Measurements from ENCODE around the gene SPATA7.

SPATA7 gene

DNA sequence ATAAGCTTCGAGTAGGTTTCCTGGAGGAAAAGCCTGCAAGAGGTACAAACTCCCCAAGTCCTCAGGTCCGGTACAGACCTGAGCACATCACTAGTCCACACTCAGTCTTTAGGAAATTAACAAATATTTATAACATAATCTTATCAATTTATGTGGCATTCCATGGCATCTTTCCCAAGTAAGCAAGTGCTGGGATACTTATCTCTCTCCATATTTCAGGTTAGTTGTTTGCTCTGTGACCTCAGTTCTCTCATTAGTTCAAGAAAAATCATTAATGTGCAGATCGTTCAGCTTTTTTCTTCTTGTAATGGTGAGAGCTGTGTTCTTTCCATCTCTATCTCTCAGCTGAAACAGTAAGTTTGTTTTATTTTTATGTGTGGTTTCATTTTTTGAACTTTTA, 34.7 kb downstream of the SPATA7 start:
- DNase-seq, result no peak

DNA sequence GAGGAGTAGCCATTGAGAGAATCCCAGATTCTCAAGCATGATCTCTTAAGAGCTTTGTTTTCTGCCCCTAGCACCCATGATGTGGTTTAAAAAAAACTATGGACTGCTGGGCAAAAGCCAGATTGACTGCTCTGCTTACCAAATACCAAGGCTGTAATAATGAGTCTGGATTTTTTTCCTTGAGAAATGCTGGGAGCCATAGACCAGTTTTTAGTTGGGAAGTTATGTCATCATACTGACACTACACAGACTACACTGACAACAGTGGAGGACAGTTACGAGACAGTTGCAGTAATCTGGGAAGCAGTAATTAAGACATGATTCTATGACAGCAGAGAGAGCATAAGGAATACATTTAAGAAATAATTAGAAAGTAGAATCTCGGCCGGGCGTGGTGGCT, 35.8 kb downstream of the SPATA7 start:
- DNase-seq, result no peak

DNA sequence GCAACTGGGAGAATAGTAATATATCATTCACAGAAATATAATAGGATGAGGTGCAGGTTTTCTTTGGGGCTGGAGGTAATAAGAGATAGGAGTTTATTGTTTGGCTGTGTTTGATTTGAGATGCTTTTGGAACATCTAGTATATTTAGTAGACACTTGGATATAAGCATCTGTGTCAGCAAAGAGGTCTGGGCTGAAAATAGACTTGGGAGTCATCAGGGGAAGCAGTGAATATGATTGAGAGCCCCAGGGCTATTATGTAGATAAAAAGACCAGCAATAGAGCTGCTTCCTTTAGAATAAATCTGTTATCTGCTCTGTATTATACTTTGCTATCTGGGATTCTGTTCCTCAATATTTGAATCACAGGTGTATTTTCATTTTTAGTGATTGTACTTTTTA, 36.6 kb downstream of the SPATA7 start:
- no peak for DNase-seq

DNA sequence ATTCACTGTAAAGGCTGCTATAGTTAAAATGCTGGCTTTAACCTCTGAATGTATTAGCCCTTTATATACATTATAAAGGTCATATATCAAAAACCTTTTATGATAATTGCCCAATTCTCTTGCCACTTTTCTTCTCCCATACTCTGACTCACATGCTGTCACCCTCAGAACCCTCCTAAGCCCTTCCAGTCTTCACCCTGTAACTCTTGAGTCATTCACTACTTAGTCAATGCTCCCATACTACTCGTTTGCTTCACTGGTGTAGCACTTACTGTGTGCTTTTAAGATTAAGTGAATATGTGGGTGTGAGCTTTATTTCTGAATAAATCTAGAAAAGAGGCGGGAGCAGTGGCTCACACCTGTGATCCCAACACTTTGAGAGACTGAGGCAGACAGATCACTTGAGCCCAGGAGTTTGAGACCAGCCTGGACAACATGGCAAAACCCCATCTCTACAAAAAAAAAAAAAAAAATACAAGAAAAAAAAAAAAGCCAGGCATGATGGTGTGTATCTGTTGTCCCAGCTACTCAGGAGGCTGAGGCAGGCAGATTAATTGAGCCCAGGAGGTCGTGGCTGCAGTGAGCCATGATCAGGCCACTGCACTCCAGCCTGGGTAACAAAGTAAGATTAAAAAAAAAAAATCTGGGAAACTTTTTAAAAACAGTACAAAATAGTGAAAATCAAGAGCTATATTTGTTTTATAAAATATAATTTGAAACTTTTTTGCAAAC, 37.6 kb downstream of the SPATA7 start:
- peak; percentile 9 for DNase-seq

DNA sequence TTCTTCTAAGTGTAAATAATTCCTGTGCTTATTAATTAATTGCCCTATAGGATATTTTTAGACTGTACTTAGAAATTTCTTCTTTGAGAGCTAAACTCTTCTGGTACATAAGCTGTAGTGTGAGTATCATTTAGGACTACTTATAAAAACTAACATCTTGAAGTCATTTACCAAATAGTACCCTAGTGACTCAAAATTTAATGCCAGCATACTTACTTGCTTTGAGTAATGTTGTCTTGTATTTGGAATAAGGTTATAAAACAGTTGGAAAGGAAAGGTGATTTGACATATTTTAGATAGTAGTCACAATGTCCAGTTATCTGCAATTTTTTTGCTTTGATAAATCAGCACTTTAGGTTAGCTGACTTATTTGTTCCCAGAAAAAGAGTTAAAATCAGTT, 39.1 kb downstream of the SPATA7 start:
- DNase-seq, result no peak

DNA sequence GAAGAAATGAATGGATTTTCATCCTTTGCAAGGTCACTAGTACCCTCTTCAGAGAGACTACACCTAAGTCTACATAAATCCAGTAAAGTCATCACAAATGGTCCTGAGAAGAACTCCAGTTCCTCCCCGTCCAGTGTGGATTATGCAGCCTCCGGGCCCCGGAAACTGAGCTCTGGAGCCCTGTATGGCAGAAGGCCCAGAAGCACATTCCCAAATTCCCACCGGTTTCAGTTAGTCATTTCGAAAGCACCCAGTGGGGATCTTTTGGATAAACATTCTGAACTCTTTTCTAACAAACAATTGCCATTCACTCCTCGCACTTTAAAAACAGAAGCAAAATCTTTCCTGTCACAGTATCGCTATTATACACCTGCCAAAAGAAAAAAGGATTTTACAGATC, 40.8 kb downstream of the SPATA7 start:
- DNase-seq, result no peak

DNA sequence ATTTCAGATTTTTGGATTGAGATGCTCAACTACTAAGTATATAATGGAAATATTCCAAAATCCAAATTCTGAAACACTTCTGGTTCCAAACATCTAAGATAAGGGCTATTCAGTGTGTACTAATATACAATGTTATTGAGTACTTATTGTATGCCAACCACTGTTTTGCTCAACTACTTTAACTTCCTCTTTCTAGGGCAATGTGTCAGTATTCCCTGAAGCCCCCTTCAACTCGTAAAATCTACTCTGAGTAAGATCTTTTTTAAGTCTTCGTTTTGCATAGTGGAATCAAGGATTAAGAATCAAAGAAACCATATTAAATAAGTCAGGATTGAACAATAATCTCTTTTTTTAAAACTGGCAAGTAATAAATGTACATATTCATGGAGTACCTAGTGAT, 45.5 kb downstream of the SPATA7 start:
- no peak for DNase-seq

DNA sequence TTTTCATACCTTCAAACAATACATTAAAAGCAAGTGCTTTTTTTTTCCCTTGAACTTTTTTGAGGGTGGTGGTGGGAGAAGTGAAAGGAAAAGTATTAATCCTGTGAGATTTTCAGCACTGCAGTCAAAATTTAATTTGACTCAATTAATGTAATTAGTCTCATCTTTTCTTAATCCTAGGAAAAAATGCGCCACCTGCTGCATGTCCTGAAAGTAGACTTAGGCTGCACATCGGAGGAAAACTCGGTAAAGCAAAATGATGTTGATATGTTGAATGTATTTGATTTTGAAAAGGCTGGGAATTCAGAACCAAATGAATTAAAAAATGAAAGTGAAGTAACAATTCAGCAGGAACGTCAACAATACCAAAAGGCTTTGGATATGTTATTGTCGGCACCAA, 52.2 kb downstream of the SPATA7 start:
- DNase-seq, result no peak

DNA sequence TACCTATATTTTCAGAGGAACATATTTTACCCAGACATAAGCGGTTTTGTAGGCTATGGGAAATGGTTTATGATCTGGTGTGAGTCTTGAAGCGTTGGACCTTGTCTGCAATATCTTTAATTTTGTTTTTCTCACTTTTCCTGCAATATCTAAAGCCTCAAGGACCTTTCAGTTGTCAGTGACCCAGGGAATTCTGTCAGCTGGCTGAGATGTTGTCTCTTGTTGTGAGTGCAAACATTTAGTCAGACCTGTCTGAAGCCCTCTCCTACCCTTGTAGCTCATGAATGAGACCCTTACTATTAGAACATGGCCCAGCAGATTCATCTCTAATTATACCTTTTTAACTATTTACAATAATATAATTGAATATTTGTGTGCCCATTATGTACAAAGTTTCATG, 53.6 kb downstream of the SPATA7 start:
- no peak for DNase-seq

DNA sequence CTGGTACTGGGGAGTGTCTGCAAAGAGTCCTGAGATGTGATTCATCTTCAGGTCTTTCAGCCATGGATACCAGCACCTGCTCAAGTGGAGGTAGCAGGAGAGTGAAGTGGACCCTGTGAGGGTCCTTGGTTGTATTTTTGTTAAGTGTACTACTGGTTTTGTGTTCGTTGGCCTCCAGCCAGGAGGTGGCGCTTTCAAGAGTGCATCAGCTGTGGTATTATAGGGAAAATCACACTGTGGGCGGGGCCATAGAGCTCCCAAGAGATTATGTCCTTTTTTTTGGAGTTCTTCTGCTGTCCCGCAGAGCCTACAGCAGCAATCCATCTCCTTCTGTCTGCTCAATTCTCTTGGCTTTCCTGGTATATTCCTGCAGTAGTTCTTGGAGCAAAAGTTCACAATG, 66.8 kb downstream of the SPATA7 start:
- DNase-seq, result no peak

DNA sequence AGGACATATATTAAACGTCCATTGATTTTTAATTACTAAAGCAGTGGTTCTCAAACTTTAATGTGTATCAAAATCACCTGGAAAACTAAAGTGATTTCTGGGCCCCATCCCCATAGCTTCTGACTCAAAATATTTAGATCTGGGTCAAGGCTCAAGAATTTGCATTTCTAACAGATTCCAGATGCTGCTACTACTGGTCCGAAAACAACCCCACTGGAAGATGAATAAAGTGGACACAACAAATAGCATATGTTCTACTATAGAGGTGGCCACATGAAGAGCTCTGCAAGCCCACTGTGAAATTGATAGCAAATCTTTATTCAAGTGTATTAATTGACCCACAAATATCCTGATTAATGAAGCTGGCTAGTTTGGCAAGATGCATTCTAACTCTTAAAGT, 69.4 kb downstream of the SPATA7 start:
- no peak for DNase-seq

DNA sequence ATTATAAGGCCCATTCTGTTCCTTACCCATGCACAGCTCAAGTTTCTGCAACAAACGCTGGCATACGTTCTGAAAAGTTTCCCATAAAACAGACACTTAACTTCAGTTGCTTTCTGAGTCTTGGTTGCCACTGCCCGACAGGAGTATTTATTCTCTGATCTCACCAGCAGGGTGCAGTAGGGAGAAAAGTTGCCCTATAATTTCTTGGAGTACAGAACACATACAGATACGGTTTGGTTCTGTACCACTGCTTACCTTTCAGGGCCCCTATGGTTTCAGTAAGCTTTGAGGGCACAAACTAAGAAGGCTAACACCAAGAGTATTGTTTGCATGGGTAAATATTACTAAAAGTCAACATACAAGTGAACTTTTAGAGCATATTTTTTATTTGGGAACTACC, 77.9 kb downstream of the SPATA7 start:
- DNase-seq, result no peak

DNA sequence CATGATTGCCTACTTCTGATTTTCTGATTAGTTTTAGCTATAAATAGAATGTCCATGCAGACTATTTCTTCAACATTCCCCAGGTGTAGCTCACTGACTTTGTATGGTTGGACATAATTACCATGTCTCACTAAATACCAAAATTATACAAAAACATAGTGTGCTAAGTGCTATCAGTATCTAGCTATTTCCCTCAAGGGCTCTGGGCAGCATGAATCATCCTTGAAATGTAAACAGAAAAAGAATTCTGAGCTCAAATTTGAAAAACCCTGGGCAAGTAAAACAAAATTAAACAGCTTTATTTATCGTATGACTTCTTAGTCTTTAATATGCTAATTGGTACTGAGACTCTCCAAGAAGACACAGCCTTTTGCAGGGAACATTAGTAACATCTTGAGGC, 82.9 kb downstream of the SPATA7 start:
- peak; percentile 20 for DNase-seq

DNA sequence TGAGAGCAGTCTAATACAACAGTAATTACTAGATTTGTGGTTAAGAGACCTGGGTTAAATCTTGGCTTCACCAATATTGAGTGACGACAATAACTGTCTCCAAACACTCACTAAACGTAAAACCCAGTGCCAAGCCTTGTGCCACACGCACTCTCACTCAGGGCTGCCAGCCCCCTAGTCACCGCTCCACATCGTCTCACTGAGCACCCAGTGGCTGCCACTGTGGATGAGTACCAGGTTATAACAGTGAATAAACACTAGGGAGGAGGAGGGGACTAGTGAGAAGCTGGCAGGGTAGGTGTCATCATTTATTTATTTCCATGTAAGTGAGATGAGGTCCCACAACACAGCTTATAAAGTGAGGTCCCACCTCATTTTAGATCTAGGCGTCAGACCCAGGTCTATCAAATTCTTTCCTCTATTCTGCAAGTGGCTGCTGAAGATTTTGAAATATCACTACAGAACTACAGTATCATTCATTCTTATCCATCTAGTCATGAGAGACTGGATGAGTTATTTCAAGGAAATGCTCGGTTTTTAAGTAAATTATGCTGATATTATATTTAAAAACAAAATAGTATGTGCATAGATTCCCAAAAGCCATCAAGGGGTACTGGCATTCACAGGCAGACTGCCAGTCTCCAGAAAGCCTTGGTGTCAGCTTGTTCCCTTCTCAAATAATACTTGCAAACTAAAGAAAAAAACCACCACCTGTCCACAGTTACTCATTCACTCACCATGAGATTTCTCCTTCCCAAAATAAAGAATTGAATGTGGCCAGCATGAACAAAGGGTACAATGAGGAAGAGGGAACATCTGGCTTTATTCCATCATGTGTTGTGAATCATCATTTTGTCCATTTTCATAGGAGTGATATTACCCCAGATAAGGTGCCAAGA, 85.3 kb downstream of the SPATA7 start:
- DNase-seq, result no peak

DNA sequence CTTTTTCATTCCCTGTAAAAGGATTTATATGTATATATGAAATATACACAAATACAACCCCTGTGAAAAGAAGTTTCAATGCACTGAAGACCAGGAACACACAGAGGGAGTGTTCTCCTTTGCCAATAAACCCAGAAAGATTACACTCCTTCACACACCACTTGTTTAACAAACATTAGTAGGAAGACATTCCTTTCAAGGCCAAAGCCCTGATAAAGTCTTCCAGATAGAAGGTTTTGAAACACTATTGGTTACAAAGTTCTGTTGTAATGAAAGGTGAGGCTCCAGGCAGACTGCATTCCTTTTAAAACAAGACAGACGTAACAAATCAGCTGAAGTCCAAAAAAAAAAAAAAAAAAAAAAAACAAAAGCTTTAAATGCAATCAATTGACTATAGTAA, 88.3 kb downstream of the SPATA7 start:
- no peak for DNase-seq

DNA sequence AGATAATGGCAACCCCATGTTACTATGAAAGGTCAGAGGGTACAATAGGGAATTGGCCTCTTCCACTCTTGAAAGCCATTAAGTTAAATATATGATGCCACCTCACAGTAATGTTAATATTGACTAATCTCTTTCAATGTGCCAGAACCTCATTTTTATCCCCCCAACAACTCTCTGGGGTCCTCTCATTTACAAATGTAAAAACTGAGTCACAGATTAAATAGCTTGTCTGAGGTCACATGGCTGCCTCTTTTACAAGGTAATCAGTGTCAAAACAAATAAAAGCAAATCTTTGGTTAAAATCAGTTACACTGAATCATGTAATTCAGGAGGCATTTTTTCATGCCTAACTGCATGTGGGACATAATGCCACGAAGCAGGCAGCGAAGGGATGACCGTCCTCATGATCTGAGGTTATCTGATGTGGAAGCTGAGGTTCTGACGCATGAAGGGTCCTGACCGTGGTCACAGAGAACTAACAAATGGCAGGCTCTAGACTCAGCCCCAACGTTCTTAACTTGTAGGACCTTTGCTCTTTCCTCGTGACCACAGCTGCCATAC, 90.8 kb downstream of the SPATA7 start:
- no peak for DNase-seq

DNA sequence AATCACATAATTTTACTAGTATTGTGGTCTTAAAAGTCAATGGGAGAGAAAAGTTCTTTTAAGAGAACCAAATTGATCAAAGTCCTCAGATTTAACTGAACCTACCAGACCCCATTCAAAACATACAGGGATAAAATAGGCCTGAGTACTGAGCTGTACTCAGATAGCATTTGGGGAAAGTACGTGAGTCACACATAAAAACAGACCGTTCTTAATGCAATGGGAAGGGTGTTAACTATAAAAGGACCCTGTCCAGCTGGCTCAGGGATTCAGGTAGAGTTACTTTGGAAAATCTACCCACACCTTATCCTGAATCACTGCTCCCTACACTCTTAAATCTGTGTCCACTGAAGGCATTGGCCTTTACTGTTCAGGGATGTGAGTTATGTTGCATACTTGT, 91.4 kb downstream of the SPATA7 start:
- DNase-seq, result no peak

DNA sequence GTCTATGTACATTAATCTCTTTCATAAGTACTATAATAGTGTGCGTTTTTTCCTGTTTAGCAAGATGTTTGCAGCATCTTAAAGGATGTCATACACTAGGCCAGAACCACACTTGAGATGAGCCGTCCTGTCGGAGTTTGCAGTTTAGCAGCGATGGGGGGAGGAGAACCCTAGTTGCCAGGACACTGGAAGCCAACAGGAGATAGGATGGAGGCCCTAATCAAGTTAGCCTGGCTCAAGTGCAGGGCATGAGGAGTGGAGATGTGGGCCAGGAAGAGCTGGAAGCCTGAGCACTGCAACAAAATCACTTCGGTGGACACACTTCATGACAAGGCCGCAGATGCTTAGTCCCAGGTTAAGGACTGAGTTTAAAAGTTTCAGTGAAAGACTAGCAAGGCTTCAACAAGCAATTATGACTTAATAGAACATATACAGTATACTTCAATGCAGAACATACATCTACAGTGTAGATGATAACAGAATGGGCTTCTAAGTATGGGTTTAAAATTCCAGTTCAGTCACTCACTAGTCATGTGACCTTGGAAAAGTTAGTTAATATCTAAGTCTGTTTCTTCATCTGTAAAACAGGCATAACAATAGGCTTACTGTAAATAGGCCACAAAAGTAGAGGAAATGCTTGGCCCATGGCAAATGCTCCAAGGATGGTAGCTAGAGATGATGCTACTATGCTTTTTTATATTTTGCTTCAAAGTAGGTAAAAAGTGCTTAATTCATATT, 92.2 kb downstream of the SPATA7 start:
- no peak for DNase-seq

DNA sequence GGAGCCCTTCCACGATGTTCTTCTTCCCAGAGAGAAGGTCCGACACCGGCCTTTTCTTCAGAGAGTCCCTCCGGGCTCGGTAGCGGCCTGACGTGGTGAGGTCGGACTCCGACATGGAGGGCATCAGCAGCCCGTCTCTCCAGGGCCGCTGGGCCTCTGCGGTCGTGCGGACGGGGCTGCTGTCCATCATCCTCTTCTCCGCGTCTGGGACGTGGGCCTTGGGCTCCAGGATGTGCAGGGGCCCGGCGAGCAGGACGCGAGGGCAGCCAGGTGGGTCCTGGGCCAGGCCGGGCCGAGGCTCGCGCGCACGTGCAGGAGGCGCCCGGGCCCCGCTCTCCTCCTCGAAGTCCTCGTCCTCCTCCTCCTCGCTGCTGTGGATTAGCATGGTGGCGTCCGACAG, 93.5 kb downstream of the SPATA7 start:
- DNase-seq, result no peak

DNA sequence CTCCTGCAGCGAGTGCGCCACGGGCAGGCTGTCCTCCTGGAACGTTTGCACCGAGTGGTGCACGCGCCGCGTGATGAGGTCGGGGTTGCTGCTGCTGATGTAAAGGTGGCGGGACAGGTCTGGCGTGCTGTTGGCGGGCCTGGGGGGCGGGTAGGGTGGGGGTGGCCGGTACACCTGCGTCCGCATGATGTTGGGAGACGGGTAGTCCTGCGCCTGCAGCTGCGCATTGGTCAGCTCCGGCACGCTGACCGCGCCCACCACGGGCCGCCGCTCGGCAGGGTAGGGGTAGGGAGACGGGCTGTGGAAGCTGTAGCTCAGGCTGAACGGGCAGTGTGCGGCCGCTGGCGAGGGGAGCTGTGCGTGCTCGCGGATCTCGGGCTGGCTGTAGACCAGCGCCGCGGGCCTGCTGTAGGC, 94.1 kb downstream of the SPATA7 start:
- no peak for DNase-seq

DNA sequence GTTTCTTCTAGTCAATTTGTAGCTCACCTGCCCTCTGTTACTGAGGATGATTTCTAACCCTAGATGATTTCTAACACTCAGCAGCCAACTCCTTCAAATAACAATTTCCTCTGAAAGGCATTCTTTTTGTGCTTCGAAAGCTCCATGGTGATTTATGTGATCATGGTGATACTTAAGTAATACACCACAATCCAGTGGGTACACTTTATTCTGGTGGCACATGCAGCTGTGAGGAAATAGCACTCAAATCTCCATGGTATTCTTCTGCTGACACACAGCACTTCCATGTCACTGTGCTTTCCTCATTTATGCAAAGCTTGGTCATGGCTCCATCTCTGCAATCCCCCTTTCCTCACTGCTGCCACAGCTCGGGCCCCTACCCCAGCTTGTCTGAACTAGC, 95.6 kb downstream of the SPATA7 start:
- DNase-seq, result no peak

DNA sequence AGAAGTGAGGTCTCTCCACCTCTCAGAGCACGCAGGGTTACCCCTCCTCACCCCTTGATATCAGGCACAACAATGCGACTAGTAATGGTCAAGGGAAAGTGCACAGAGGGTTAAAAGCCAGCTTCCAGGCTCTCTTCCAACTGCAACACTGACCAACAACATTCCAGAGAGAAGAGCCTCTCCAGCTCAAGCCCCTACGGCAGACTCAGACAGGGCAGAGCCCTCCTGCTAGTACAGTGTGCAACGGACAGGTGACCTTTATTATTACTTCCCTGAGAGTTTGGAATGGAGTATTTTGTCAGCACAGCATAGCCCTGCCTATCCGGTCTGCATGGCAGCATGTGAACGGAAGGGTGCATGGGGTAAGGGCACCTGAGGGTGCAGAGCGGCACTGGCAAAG, 96.3 kb downstream of the SPATA7 start:
- DNase-seq, result no peak

DNA sequence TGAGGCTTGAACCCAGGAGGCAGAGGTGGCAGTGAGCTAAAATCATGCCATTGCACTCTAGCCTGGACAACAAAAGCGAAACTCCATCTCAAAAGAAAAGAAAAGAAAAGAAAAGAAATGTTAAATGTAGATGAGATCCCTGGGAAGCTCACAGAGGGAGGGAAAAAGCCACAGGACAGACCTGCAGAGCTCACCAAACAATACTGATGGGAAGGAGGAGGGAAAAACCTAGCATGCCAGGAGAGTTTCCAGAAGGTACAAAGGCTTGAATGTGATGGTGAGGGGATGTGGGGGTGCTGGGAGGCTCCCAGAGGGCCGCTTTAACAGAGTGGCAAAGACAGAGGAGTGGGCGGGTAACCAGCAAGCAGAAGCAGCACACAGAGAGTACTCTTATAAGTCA, 97.1 kb downstream of the SPATA7 start:
- DNase-seq, result no peak

Data from kidney glomerular epithelial cell (primary cell).